UCSD-AML1 (cell line): ENCODE results near the gene TSPAN9.

Experiments
- DNase-seq: peaks from one replicate; lab custom pipeline; 2025; ENCODE audit not compliant: unreplicated experiment; lab: John Stamatoyannopoulos, UW

The TSPAN9 gene

DNA sequence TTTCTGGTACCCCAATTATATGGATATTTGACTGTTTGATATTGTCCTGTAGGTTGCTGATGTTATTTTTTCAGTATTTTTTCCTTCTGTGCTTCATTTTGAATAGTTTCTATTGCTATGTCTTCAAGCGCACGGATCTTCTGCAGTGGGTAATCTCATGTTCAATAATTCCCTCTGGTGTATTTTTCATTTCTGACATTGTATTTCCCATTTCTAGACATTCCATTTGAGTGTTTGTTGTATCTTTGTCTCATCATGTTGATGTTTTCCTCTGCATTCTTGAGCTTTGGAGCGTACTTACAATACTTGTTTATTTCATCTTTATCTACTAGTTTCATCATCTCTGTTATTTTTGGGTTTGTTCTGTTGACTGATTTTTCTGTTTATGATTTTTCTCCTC, 22.0 kb downstream of the TSPAN9 start:
- no peak for DNase-seq

- DNase-seq = no peak
These were observed 24.3 kb downstream of the TSPAN9 start for GRCh38 chr12:3101309-3102024.

DNA sequence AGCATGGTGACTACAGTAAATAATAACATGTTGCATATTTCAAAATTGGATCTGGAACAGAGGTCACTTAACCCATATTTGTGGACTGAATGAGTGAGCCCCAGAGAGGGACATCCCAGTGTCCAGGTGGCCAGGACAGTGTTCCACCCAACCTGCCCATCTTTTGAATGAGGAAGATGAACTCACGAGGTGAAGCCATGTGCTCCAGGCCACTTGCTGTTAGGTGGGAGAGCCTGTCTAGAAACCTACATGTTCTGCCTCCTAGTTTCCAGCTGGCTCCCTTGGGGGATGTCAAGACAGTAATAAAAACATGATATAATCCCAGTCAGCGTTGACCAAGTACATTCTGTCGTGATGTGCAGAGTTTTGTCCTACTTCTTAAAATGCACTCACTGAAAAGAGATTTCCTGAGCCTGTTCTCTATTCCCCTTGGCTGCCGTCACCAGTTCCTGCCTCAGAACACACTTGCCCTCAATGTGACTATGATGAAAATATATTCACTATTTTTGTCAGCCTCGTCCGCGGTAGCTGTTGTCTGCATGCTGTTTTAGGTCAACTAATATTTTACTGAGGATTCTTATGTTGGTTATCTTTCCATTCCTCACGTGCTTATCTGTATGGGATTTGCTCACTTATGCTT, 25.7 kb downstream of the TSPAN9 start:
- DNase-seq = no peak

DNA sequence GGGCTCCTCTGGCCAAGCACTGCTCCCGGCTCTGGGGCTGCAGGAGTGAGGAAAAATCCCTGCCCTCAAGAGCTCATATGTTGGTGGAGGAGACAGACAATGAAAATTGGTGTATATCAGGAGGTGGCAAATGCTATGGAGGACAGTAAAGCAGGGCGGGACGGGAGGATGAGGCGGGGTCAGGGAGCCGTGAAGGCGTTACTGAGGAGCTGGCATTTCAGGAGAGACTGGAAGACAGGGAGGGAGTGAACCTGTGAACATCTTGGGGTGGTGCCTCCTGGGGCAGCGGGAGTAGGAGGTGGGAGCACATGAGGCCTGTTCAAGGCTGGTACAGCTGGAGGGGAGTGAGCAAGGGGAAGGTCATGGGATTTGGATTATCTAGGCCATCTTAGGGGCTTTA, 26.6 kb downstream of the TSPAN9 start:
- DNase-seq = no peak

DNA sequence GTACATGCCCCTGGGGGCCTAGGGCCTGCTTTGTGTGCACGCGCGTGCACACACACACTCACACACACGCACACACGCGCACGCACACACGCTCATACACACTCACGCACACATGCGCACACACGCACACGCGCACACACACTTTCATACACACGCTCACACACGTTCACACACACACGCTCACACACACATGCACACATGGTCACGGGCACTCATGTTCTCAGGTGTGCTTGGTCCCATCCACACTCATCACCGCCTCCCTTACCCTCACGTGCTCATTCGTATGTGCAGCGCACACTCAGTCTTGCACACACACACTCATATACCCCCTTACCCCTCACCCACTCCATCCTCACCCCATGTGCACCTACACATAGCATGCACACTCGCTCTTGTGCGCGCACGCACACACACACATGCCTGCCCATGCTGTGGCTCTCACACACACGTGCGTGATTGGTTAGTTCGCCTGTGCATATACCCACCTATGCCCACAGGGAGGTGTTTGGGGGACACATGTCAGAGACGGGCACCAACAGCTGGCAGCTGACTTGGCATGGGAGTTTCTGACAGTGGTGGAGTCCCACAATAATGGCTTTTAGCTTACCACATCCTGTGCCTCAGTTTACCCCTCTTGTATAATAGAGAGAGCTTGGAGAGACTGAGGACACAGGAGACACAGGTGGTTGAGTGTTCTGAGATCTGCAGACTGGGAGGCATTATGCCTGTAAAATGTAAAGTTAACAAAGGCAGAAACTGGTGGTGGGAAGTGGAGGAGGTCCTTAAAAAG, 28.7 kb downstream of the TSPAN9 start:
- DNase-seq = no peak

DNA sequence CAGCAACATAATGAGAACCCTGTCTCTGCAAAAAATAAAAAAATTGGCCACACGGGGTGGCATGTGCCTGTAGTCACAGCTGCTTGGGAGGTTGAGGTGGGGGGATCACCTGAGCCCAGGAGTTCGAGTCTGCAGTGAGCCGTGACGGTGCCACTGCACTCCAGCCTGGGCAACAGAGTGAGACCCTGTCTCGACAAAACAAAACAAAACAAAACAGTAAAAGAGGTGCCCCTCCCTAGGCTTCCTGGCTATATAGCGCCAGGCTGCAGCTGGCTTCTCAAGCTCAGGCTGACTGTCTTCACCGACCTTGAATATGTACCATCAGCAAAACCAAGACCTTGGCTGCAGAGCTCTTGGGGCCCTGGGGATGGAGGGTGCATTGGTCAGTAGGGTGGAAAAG, 29.4 kb downstream of the TSPAN9 start:
- no peak for DNase-seq

- no peak for DNase-seq
These were observed 29.9 kb downstream of the TSPAN9 start for GRCh38 chr12:3107071-3107583.

- DNase-seq = no peak
These were observed 30.8 kb downstream of the TSPAN9 start for GRCh38 chr12:3107954-3108353.

- no peak for DNase-seq
These were observed 33.4 kb downstream of the TSPAN9 start for GRCh38 chr12:3110578-3110977.

GRCh38 chr12:3113671-3114325, 36.6 kb downstream of the TSPAN9 start:
- DNase-seq = no peak

GRCh38 chr12:3114671-3115070, 37.5 kb downstream of the TSPAN9 start:
- no peak for DNase-seq

DNA sequence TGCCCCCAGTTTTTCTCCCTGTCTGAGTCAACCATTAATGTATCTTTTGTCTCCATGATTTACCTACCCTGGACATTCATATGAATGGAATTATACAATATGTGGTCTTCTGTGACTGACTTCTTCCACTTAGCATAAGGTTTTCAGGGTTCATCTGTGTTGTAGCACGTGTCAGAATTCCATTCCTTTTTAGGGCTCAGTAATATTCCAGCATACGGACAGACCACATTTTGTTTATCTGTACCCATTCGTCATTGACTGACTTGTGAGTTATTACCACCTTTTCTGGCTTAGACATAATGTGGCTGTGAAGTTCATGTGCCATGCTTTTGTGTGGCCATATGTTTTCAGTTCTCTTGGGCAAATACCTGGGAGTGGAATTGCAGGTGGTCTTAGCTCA, 37.9 kb downstream of the TSPAN9 start:
- no peak for DNase-seq

DNA sequence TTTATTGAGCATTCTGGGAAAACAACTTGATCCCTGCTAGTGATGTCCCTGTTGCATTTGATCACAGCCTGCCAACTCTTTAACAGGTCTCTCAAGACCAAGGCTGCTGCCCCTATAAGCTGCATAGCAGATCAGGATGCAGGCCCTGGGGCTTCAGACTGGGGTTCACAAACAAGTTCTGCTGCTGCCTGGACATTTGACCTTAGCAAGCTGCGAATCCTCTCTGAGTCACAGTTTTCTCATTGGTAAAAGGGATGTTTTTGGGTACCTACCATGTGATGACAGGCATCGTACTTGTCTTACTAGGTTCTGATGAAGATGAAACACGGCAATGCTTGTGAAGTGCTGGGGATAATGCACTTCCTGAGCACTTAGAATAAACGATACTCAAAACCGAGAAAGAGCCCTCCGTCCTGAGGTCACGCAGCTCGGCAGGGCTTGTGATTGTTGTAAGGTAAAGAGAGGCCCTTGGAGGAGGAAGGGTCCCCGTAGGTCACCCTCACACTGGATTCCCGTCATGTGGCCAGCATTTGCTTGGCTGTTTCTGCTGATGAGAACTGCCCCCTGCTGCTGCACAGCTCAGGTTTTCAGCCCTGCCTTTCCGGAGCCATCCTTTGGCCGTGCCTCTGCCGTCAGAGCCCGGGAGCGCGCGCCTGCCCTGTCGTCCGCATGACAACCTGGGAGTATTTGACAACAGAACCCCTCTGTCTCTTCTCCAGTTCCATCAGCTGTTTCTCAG, 39.1 kb downstream of the TSPAN9 start:
- no peak for DNase-seq

GRCh38 chr12:3117144-3117581, 40.0 kb downstream of the TSPAN9 start:
- DNase-seq = peak; percentile 45

DNA sequence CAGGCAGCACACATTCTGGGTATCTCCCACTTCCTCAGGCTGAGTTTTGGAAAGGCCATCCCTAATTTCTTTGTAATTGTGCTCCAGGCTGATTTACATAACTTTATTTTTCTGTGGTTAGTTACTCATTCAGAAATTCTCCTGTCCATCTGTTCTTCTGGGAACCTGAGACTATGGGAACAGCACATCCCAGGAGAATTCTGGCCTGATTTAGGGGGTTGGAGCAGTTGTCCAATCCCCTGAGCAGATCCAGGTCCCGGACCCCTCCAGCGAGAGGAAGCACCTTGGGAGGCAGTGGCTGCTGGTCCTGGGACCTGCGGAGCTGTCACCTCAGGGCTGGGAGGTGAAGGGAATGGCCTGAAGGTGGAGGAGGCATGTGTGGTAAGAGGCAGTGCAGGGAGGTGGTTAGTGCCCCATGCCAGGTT, 40.4 kb downstream of the TSPAN9 start:
- DNase-seq = no peak

DNA sequence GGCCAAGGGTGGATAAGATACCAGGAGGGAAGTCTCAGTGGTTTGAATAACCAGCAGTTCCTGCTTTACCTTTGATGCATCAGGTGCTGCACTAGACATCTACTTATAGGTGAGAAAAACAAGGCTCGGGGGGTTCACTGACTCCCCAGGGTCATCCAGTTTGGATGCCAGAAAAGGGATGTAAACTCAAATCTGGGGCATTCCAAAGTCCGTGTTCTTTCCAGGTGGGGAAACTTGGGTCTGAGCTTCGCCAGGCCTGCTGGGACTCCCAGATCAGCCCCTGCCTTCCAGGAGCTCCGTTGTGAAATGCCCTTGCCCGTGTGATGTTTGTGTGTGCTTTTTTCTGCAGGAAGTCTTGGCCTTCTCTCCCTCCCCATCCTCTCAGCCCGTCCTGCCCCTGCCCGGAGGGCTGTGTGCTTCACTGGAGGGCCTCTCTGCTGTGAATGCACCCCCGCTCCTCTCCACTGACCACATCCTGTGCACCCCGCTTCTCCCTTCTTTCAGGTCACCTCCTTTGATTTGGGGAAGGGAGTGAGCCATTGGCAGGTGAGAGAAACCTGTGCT, 42.1 kb downstream of the TSPAN9 start:
- DNase-seq = peak; percentile 69

GRCh38 chr12:3119756-3120601, 42.8 kb downstream of the TSPAN9 start:
- peak; percentile 65 for DNase-seq

DNA sequence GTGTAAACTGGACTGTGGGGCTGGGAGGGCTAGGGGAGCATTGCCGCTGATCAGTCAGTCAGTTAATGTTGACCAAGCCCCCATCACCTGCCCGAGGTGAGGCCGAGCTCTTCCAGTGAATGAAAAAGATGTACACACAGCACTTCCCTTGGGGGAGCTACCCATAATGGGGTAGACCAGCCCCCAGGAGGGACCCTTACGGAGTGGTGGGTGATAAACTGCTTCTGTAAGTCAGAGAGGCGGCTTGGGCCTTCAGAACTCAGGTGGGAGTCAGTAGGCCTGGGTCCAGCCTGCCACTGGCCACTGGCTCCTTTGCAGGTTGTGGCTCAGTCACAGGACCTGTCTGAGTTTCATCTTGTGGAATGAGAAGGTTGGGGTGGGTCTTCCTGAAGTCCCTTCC, 43.5 kb downstream of the TSPAN9 start:
- no peak for DNase-seq
